Transverse colon (tissue), 4 donors: ENCODE data around the gene LIN7B. TPM values are rescaled to one million over a fixed set of nuclear protein-coding genes. Genes with fewer than 3 reads are reported as not detected.

ENCODE experiments used
- DNase-seq: peaks from one replicate; pipeline ENCODE4 v3.0.0-alpha.2; 2019
- H3K27ac ChIP-seq, 4 donors: fragments of 200-600 bp; sonication (generic); 2 replicates each; pipeline ENCODE4 v1.5.1; 2016 to 2018; ENCODE audit warnings: inconsistent platforms in 4 of 4
- H3K27me3 ChIP-seq: fragments of 200-600 bp; sonication (generic); 2 replicates; pipeline ENCODE4 v1.5.1; 2017; ENCODE audit warnings: inconsistent platforms
- H3K36me3 ChIP-seq, 4 donors: fragments of 200-600 bp; sonication (generic); 2 replicates each; pipeline ENCODE4 v1.5.1; 2017 to 2019; ENCODE audit warnings: inconsistent platforms in 4 of 4
- H3K4me1 ChIP-seq, 4 donors: fragments of 200-600 bp; sonication (generic); 2 replicates each; pipeline ENCODE4 v1.5.1; 2017 to 2020; ENCODE audit warnings: inconsistent platforms in 4 of 4
- H3K4me3 ChIP-seq, 4 donors: fragments of 200-600 bp; sonication (generic); 1 replicate in 1 of 4; 2 replicates in 3 of 4; pipeline versions ENCODE4 v1.5.1 to v1.6.1; 2017 to 2019; ENCODE audit warnings: inconsistent platforms in 4 of 4
- H3K9me3 ChIP-seq, 2 donors: fragments of 200-600 bp; sonication (generic); 2 replicates each; pipeline ENCODE4 v1.5.1; 2017 to 2019; ENCODE audit warnings: inconsistent platforms in 2 of 2
- EP300 ChIP-seq: sonication (generic); formaldehyde crosslinking; IDR thresholded peaks from one replicate; pipeline ENCODE4 v1.6.1; 2017; ENCODE audit warnings: antibody characterized with exemption, low read depth
- POLR2A ChIP-seq: fragments of 450-650 bp; IDR thresholded peaks from one replicate; pipeline ENCODE4 v1.6.1; 2016; ENCODE audit warnings: antibody characterized with exemption, mild to moderate bottlenecking, moderate library complexity
- POLR2AphosphoS5 ChIP-seq, 3 donors: sonication (generic); formaldehyde crosslinking; IDR thresholded peaks; one replicate each; pipeline ENCODE4 v1.6.1; 2016; ENCODE audit warnings: antibody characterized with exemption in 3 of 3
- WGBS, 2 donors: methylation state at CpG; one replicate each; pipeline ENCODE4 v1.1.5; 2018; ENCODE audit warnings: low coverage in 1 of 2; 5-methylcytosine and 5-hydroxymethylcytosine counted together
- in situ Hi-C, 4 donors: fragments of 200-750 bp; cut with MboI; loops; one replicate each; pipeline versions ENCODE4 v1.15.0 to v1.15.1; 2017; ENCODE audit warnings: low sequenced_read_pairs in 3 of 4, low pct_ligation_motif_present in 1 of 4, low pct_unique_long_range_greater_than_20kb in 1 of 4
- intact Hi-C: fragments of 100-400 bp; cut with DNase I; formaldehyde crosslinking; loops from one replicate; pipeline ENCODE4 v1.15.1; 2023; ENCODE audit warnings: low total_unique reads
- total RNA-seq, 4 donors: library from RNA; depleted of rRNA; stranded (reverse); fragments of >200 nt; gene quantifications; one replicate each; pipeline ENCODE4 v1.1.0, GENCODE V29; 2016
- TF ChIP-seq, protein P1 (sequence below), 5 experiments: fragments of 200-600 bp in 3 of 5; fragments of 450-650 bp in 2 of 5; sonication (generic) in 3 of 5; IDR thresholded peaks; 1 replicate in 2 of 5; 2 replicates in 3 of 5; pipeline ENCODE4 v1.5.1; 2016 to 2017; ENCODE audit warnings: antibody characterized with exemption in 5 of 5, inconsistent platforms in 3 of 5, mild to moderate bottlenecking in 2 of 5, moderate library complexity in 1 of 5

LIN7B gene
- total RNA-seq, 4 donors from 2014 or later = 14.2 to 92.8 (median 39.8) TPM

GRCh38 chr19:49069026-49069425 lies 45.1 kb upstream of the LIN7B start:
- Histone ChIP-seq H3K36me3 (no peaks in the 10 kb centered on the region), H3K27me3 (peaks cover 100% of the 10 kb centered on the region), H3K4me3 (no peak overlapping the region), H3K9me3 (no peaks in the 10 kb centered on the region), H3K27ac (no peak overlapping the region), H3K4me1 (peaks cover 0 to 17% (median 12%) of the 10 kb centered on the region in 4 donors)
- DNase-seq = no peak
- 92% methylated on average over 9 of the region's 9 CpGs; no CpG with 5 or more reads in 1 of the 2 donors for WGBS, 2 donors
- in situ Hi-C loops = no loop called here
- TF ChIP-seq POLR2A = no peak
- TF ChIP-seq, protein P1, sequence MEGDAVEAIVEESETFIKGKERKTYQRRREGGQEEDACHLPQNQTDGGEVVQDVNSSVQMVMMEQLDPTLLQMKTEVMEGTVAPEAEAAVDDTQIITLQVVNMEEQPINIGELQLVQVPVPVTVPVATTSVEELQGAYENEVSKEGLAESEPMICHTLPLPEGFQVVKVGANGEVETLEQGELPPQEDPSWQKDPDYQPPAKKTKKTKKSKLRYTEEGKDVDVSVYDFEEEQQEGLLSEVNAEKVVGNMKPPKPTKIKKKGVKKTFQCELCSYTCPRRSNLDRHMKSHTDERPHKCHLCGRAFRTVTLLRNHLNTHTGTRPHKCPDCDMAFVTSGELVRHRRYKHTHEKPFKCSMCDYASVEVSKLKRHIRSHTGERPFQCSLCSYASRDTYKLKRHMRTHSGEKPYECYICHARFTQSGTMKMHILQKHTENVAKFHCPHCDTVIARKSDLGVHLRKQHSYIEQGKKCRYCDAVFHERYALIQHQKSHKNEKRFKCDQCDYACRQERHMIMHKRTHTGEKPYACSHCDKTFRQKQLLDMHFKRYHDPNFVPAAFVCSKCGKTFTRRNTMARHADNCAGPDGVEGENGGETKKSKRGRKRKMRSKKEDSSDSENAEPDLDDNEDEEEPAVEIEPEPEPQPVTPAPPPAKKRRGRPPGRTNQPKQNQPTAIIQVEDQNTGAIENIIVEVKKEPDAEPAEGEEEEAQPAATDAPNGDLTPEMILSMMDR (IDR thresholded peaks at IDR 0.05) = no peak
- TF ChIP-seq EP300 = no peak
- no peak for TF ChIP-seq POLR2AphosphoS5 (IDR thresholded peaks at IDR 0.05)
- intact Hi-C loops = no loop called here

GRCh38 chr19:49070416-49070815 lies 43.8 kb upstream of the LIN7B start:
- intact Hi-C loops = no loop called here
- WGBS, 2 donors = 93% methylated on average over 13 to 21 of the region's 21 CpGs
- H3K27me3 ChIP-seq = peaks cover 93% of the 10 kb centered on the region

DNA sequence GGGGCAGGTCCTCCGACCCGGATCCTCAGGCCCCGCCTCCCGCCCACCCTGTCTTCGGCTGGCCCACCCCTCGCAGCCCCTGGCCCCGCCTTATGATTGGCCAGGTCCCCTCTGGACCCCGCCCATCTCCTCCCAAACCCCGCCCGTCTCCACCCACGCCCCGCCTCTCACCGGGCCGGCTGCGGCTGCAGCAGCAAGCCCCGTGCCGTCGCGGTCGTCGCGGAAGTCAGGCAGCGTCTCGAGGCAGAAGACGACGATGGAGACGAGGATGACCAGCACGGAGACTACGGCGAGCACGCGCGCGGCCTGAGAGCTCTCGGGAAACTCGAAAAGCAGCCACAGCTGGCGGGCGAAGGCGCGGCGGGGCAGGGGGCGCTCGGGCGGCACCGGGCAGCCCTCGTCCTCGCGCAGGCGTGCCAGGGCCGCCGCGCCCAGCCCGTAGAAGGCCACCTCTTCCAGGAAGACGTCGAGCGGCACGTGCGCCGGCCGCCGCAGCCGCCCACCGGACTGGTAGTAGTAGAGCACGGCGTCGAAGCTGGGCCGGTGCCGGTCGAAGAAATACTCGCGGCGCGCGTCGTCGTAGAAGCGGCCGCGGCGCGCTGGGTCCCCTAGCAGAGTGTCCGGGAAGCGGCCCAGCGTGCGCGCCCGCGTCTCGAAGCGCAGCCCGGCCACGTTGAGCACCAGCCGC lies 42.2 kb upstream of the LIN7B start:
- H3K27me3 ChIP-seq = peaks cover 77% of the 10 kb centered on the region
- H3K36me3 ChIP-seq = no peaks in the 10 kb centered on the region
- 22% methylated on average over 29 of the region's 93 CpGs; no CpG with 5 or more reads in 1 of the 2 donors for WGBS, 2 donors
- peak overlapping the region in 1 of 4 donors; percentile 7 for H3K4me3 ChIP-seq
- intact Hi-C loops = no loop called here
- in situ Hi-C loops = no loop called here
- no peak for DNase-seq
- no peaks in the 10 kb centered on the region for H3K9me3 ChIP-seq
- no peak for TF ChIP-seq POLR2A
- TF ChIP-seq, protein P1 (IDR thresholded peaks at IDR 0.05) = no peak
- TF ChIP-seq EP300 = no peak
- no peak for TF ChIP-seq POLR2AphosphoS5 (IDR thresholded peaks at IDR 0.05)
- H3K27ac ChIP-seq = no peak overlapping the region
- peaks cover 0 to 8% (median 2%) of the 10 kb centered on the region in 4 donors for H3K4me1 ChIP-seq

More at GRCh38 chr19:49070416-49070815, 43.8 kb upstream of the LIN7B start:
- peaks cover 0 to 8% (median 3%) of the 10 kb centered on the region in 4 donors for H3K4me1 ChIP-seq
- no peak overlapping the region for H3K27ac ChIP-seq
- TF ChIP-seq, protein P1 (IDR thresholded peaks at IDR 0.05) = no peak
- no peak overlapping the region for H3K4me3 ChIP-seq
- no peak for DNase-seq
- in situ Hi-C loops = no loop called here
- H3K9me3 ChIP-seq = no peaks in the 10 kb centered on the region
- no peaks in the 10 kb centered on the region for H3K36me3 ChIP-seq

- intact Hi-C loops = no loop called here
- Histone ChIP-seq H3K27ac (no peak overlapping the region), H3K4me1 (peaks cover 0 to 8% (median 2%) of the 10 kb centered on the region in 4 donors), H3K9me3 (no peaks in the 10 kb centered on the region), H3K4me3 (no peak overlapping the region), H3K36me3 (no peaks in the 10 kb centered on the region), H3K27me3 (peaks cover 60% of the 10 kb centered on the region)
- in situ Hi-C loops = no loop called here
- 53 to 79% methylated on average over 6 to 22 of the region's 23 CpGs for WGBS, 2 donors
- DNase-seq = no peak
- TF ChIP-seq, protein P1 (IDR thresholded peaks at IDR 0.05) = peak in 1 of 5 experiments; percentile 5
- TF ChIP-seq POLR2AphosphoS5 (IDR thresholded peaks at IDR 0.05) = no peak
Measured at GRCh38 chr19:49073514-49074378, 40.4 kb upstream of the LIN7B start.
